Neural progenitor cell (in vitro differentiated cells): Measurements from ENCODE around the gene RAI14. TPM values are rescaled to one million over a fixed set of nuclear protein-coding genes. Genes with fewer than 3 reads are reported as not detected.

Source experiments
- DNase-seq: peaks from one replicate; pipeline ENCODE4 v3.0.0-alpha.2; 2016; ENCODE audit warnings: low spot score
- H2AFZ ChIP-seq: fragments of 200-600 bp; sonication (generic); replicated peaks from 2 replicates; pipeline ENCODE4 v1.6.1; 2016; ENCODE audit warnings: antibody characterized with exemption
- H3F3A ChIP-seq: fragments of 200-600 bp; sonication (generic); 2 replicates; pipeline ENCODE4 v1.6.1; 2016; ENCODE audit warnings: antibody characterized with exemption, low read depth
- H3K27ac ChIP-seq: fragments of 200-600 bp; sonication (generic); 2 replicates; pipeline ENCODE4 v1.5.1; 2016; ENCODE audit warnings: mild to moderate bottlenecking
- H3K27me3 ChIP-seq: fragments of 200-600 bp; sonication (generic); 2 replicates; pipeline ENCODE4 v1.6.1; 2016; ENCODE audit warnings: mild to moderate bottlenecking, moderate library complexity
- H3K36me3 ChIP-seq: fragments of 200-600 bp; sonication (generic); 2 replicates; pipeline ENCODE4 v1.5.1; 2016
- H3K4me1 ChIP-seq: fragments of 200-600 bp; sonication (generic); 2 replicates; pipeline ENCODE4 v1.6.1; 2016; ENCODE audit warnings: mixed run types
- H3K4me2 ChIP-seq: fragments of 200-600 bp; sonication (generic); 2 replicates; pipeline ENCODE4 v1.6.1; 2016
- H3K4me3 ChIP-seq: fragments of 200-600 bp; sonication (generic); 2 replicates; pipeline ENCODE4 v1.5.1; 2016
- H3K79me2 ChIP-seq: fragments of 200-600 bp; sonication (generic); 2 replicates; pipeline ENCODE4 v1.6.1; 2016; ENCODE audit warnings: low read depth
- H3K9ac ChIP-seq: fragments of 200-600 bp; sonication (generic); 2 replicates; pipeline ENCODE4 v1.6.1; 2016
- H3K9me3 ChIP-seq: fragments of 200-600 bp; sonication (generic); 2 replicates; pipeline ENCODE4 v1.5.1; 2016; ENCODE audit warnings: low read depth
- H4K20me1 ChIP-seq: fragments of 200-600 bp; sonication (generic); 2 replicates; pipeline ENCODE4 v1.6.1; 2016; ENCODE audit warnings: low read depth
- H3K27ac Mint-ChIP-seq: 3 replicates; pipeline ENCODE4 v1.8.0; 2021; ENCODE audit warnings: mixed read lengths
- H3K27me3 Mint-ChIP-seq: 2 replicates; pipeline ENCODE4 v1.8.0; 2022; ENCODE audit warnings: low read depth, mild to moderate bottlenecking, inconsistent platforms, moderate library complexity, mixed read lengths; ENCODE audit not compliant: insufficient read depth
- H3K36me3 Mint-ChIP-seq: 3 replicates; pipeline ENCODE4 v1.8.0; 2021; ENCODE audit warnings: mixed read lengths
- H3K4me1 Mint-ChIP-seq: 3 replicates; pipeline ENCODE4 v1.8.0; 2021; ENCODE audit warnings: mixed read lengths
- H3K4me3 Mint-ChIP-seq: 3 replicates; pipeline ENCODE4 v1.8.0; 2021; ENCODE audit warnings: mild to moderate bottlenecking, moderate library complexity, mixed read lengths
- H3K9me3 Mint-ChIP-seq: 3 replicates; pipeline ENCODE4 v1.8.0; 2020; ENCODE audit warnings: mixed read lengths
- CTCF ChIP-seq: fragments of 200-600 bp; sonication (generic); IDR thresholded peaks from 2 replicates; pipeline ENCODE4 v1.5.1; 2017; ENCODE audit warnings: antibody characterized with exemption, mild to moderate bottlenecking
- EZH2 ChIP-seq: fragments of 200-600 bp; sonication (generic); IDR thresholded peaks from 2 replicates; pipeline ENCODE4 v1.6.1; 2017; ENCODE audit warnings: antibody characterized with exemption, mild to moderate bottlenecking, moderate library complexity
- EZH2phosphoT487 ChIP-seq: fragments of 200-600 bp; sonication (generic); IDR thresholded peaks from 2 replicates; pipeline ENCODE4 v1.6.1; 2017; ENCODE audit warnings: antibody characterized with exemption
- total RNA-seq: library from RNA; depleted of rRNA; stranded (reverse); fragments of >200 nt; gene quantifications from 2 replicates; pipeline ENCODE4 v1.2.3, GENCODE V29; 2015; ENCODE audit warnings: low replicate concordance

Gene RAI14
- total RNA-seq, 1 donor from 2014 or later = 54.6 TPM

- Histone ChIP-seq H3F3A (no peaks in the 10 kb centered on the region), H3K9me3 (no peaks in the 10 kb centered on the region), H3K79me2 (no peaks in the 10 kb centered on the region), H2AFZ (no peak overlapping the region), H3K36me3 (no peaks in the 10 kb centered on the region), H3K9ac (no peak overlapping the region), H3K4me3 (no peak overlapping the region), H3K4me1 (no peaks in the 10 kb centered on the region), H3K27me3 (no peaks in the 10 kb centered on the region), H4K20me1 (no peaks in the 10 kb centered on the region), H3K4me2 (no peak overlapping the region), H3K27ac (no peak overlapping the region)
- Mint-ChIP-seq H3K9me3 (no peaks in the 10 kb centered on the region), H3K27ac (no peak overlapping the region), H3K36me3 (no peaks in the 10 kb centered on the region), H3K27me3 (peaks cover 3% of the 10 kb centered on the region), H3K4me1 (peaks cover 4% of the 10 kb centered on the region), H3K4me3 (no peak overlapping the region)
- no peak for DNase-seq
- TF ChIP-seq EZH2 (no peak), CTCF (no peak), EZH2phosphoT487 (no peak)
Measured at GRCh38 chr5:34621277-34622097, 34.6 kb upstream of the RAI14 start.

GRCh38 chr5:34622098-34622400 is 34.1 kb upstream of the RAI14 start:
- H3K4me1 ChIP-seq = no peaks in the 10 kb centered on the region
- H4K20me1 ChIP-seq = no peaks in the 10 kb centered on the region
- no peaks in the 10 kb centered on the region for H3K79me2 ChIP-seq
- H3K4me3 Mint-ChIP-seq = no peak overlapping the region
- no peaks in the 10 kb centered on the region for H3K9me3 ChIP-seq
- H3K36me3 ChIP-seq = no peaks in the 10 kb centered on the region
- H3K9ac ChIP-seq = no peak overlapping the region
- peaks cover 3% of the 10 kb centered on the region for H3K27me3 Mint-ChIP-seq
- no peak overlapping the region for H3K4me2 ChIP-seq
- DNase-seq = no peak
- no peak overlapping the region for H3K27ac Mint-ChIP-seq
- H3F3A ChIP-seq = no peaks in the 10 kb centered on the region
- H3K4me3 ChIP-seq = no peak overlapping the region
- TF ChIP-seq EZH2 (no peak), EZH2phosphoT487 (no peak), CTCF (no peak)
- H3K4me1 Mint-ChIP-seq = peaks cover 5% of the 10 kb centered on the region
- no peaks in the 10 kb centered on the region for H3K36me3 Mint-ChIP-seq
- no peaks in the 10 kb centered on the region for H3K27me3 ChIP-seq
- H2AFZ ChIP-seq = no peak overlapping the region
- no peak overlapping the region for H3K27ac ChIP-seq
- no peaks in the 10 kb centered on the region for H3K9me3 Mint-ChIP-seq

GRCh38 chr5:34624691-34625090 is 31.4 kb upstream of the RAI14 start:
- Mint-ChIP-seq H3K36me3 (no peaks in the 10 kb centered on the region), H3K4me1 (peaks cover 18% of the 10 kb centered on the region), H3K27me3 (peaks cover 3% of the 10 kb centered on the region), H3K27ac (no peak overlapping the region), H3K9me3 (no peaks in the 10 kb centered on the region), H3K4me3 (no peak overlapping the region)
- DNase-seq = no peak
- no peaks in the 10 kb centered on the region for H3K27me3 ChIP-seq
- no peaks in the 10 kb centered on the region for H4K20me1 ChIP-seq
- no peak overlapping the region for H3K4me3 ChIP-seq
- no peaks in the 10 kb centered on the region for H3K9me3 ChIP-seq
- H3K27ac ChIP-seq = no peak overlapping the region
- H3K9ac ChIP-seq = no peak overlapping the region
- no peaks in the 10 kb centered on the region for H3K36me3 ChIP-seq
- H3K4me2 ChIP-seq = no peak overlapping the region
- no peak overlapping the region for H2AFZ ChIP-seq
- no peaks in the 10 kb centered on the region for H3F3A ChIP-seq
- TF ChIP-seq EZH2phosphoT487 (no peak), CTCF (no peak), EZH2 (no peak)
- H3K4me1 ChIP-seq = no peaks in the 10 kb centered on the region
- no peaks in the 10 kb centered on the region for H3K79me2 ChIP-seq
